Measurements from ENCODE around the gene SALL3.
A peak's percentile ranks its signal among the peaks of the same experiment; 100 is the strongest.
"Not testable (repeated sequence)": the region's sequence is repeated elsewhere in the genome, so short reads cannot be mapped to it uniquely, and the experiment has no call there.

Gene SALL3

GRCh38 chr18:78979730-78980278 is at the start of gene SALL3:
SALL3 (plus strand) TSS chr18:78979818; CDS start chr18:78980275, 457 bp downstream.
- H3K27me3 ChIP-seq (ENCODE audit: control insufficient read depth, insufficient read depth, low read length): peaks cover 31% of the 10 kb centered on the region
- no CpG with 5 or more reads among the region's 102 CpGs for WGBS (ENCODE audit: insufficient coverage, insufficient read length)
- H3K36me3 ChIP-seq (ENCODE audit: control insufficient read depth, insufficient read depth, low read length): no peaks in the 10 kb centered on the region
- no peak for DNase-seq (ENCODE audit: low read depth, low spot score)
- no peak within 1 kb of the TSS for H3K27ac ChIP-seq (ENCODE audit: low read length)
- peak within 1 kb of the TSS; percentile 96 for H3K4me3 ChIP-seq (ENCODE audit: low read length)
- H3K9me3 ChIP-seq (ENCODE audit: control insufficient read depth, insufficient read depth, low read length): no peaks in the 10 kb centered on the region
- H3K4me1 ChIP-seq (ENCODE audit: control insufficient read depth, insufficient read depth, low read length): peaks cover 6% of the 10 kb centered on the region

DNA sequence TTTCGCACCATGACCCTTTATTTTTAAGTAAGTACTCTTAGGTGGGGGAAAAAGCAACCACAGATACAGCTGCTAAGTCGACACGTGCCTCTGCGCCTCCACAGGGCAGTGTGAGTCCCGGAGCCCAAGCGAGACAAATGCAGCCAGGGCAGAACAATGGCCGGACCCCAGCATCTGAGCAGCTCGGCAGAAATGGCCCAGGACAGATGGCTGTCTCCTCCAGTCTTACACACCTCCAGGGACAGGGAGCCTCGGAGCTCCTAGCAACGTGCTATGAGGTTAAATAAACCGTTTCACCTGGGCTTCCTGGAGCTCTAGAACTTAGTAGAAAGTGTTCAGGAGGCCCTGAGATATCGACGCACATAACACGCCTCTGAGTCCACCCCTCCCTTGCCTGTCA is 47.3 kb upstream of the SALL3 start:
- no CpG with 5 or more reads among the region's 14 CpGs for WGBS (ENCODE audit: insufficient coverage, insufficient read length)
- Histone ChIP-seq H3K4me3 (ENCODE audit: low read length) (no peak overlapping the region), H3K9me3 (ENCODE audit: control insufficient read depth, insufficient read depth, low read length) (no peaks in the 10 kb centered on the region), H3K27ac (ENCODE audit: low read length) (no peak overlapping the region), H3K36me3 (ENCODE audit: control insufficient read depth, insufficient read depth, low read length) (no peaks in the 10 kb centered on the region), H3K4me1 (ENCODE audit: control insufficient read depth, insufficient read depth, low read length) (peaks cover 2% of the 10 kb centered on the region; the same call in 1 of the 2 replicates), H3K27me3 (ENCODE audit: control insufficient read depth, insufficient read depth, low read length) (no peaks in the 10 kb centered on the region)
- DNase-seq (ENCODE audit: low read depth, low spot score): no peak

DNA sequence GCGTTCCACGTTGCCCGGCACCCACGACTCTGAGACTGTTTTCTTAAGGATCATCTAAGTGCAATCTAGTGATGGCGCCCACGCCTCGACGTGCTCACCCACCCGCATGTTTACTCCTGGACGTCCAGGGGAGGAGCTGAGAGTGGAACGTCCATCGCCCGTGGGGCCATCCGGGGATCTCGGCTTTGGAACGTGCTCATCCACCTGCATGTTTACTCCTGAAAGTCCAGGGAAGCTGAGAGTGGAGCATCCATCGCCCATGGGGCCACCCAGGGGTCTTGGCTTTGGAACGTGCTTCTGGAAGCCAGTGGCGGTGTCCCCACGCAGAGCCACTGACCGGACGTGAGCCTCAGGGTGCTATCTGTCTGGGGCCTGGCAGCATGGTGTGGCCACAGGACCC is 45.6 kb upstream of the SALL3 start:
- WGBS (ENCODE audit: insufficient coverage, insufficient read length): no CpG with 5 or more reads among the region's 22 CpGs
- Histone ChIP-seq H3K4me3 (ENCODE audit: low read length) (no peak overlapping the region), H3K9me3 (ENCODE audit: control insufficient read depth, insufficient read depth, low read length) (no peaks in the 10 kb centered on the region), H3K27me3 (ENCODE audit: control insufficient read depth, insufficient read depth, low read length) (no peaks in the 10 kb centered on the region), H3K27ac (ENCODE audit: low read length) (no peak overlapping the region), H3K36me3 (ENCODE audit: control insufficient read depth, insufficient read depth, low read length) (no peaks in the 10 kb centered on the region), H3K4me1 (ENCODE audit: control insufficient read depth, insufficient read depth, low read length) (peaks cover 2% of the 10 kb centered on the region; the same call in 1 of the 2 replicates)
- DNase-seq (ENCODE audit: low read depth, low spot score): no peak

GRCh38 chr18:78934551-78935225 is 44.9 kb upstream of the SALL3 start:
- Histone ChIP-seq H3K27me3 (ENCODE audit: control insufficient read depth, insufficient read depth, low read length) (no peaks in the 10 kb centered on the region), H3K36me3 (ENCODE audit: control insufficient read depth, insufficient read depth, low read length) (no peaks in the 10 kb centered on the region), H3K4me3 (ENCODE audit: low read length) (no peak overlapping the region), H3K27ac (ENCODE audit: low read length) (no peak overlapping the region), H3K4me1 (ENCODE audit: control insufficient read depth, insufficient read depth, low read length) (peaks cover 2% of the 10 kb centered on the region; the same call in 1 of the 2 replicates), H3K9me3 (ENCODE audit: control insufficient read depth, insufficient read depth, low read length) (no peaks in the 10 kb centered on the region)
- DNase-seq (ENCODE audit: low read depth, low spot score): no peak
- no CpG with 5 or more reads among the region's 20 CpGs for WGBS (ENCODE audit: insufficient coverage, insufficient read length)

DNA sequence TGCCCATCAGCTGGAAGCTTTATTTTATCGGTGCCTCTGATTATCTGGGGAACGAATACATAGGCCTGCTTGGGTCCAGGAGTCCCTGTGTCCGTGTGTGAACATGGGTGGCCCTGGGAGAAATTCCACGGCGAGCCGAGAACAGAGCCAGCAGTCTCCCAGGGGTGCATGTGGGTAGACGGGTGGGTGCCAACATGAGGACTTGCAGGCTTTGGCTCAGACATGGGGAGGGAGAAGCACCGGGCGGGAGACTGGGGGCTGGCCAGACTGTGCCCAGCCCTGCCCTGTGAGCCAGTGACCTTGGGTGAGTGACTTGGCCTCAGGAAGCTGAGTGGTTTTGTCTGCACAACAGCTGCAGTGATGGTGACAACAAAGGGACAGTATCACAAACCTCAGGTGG is 44.2 kb upstream of the SALL3 start:
- Histone ChIP-seq H3K4me1 (ENCODE audit: control insufficient read depth, insufficient read depth, low read length) (peaks cover 2% of the 10 kb centered on the region; the same call in 1 of the 2 replicates), H3K36me3 (ENCODE audit: control insufficient read depth, insufficient read depth, low read length) (no peaks in the 10 kb centered on the region), H3K4me3 (ENCODE audit: low read length) (no peak overlapping the region), H3K27me3 (ENCODE audit: control insufficient read depth, insufficient read depth, low read length) (no peaks in the 10 kb centered on the region), H3K9me3 (ENCODE audit: control insufficient read depth, insufficient read depth, low read length) (no peaks in the 10 kb centered on the region), H3K27ac (ENCODE audit: low read length) (no peak overlapping the region)
- no peak for DNase-seq (ENCODE audit: low read depth, low spot score)
- WGBS (ENCODE audit: insufficient coverage, insufficient read length): no CpG with 5 or more reads among the region's 9 CpGs

- no peak overlapping the region for H3K4me3 ChIP-seq (ENCODE audit: low read length)
- H3K9me3 ChIP-seq (ENCODE audit: control insufficient read depth, insufficient read depth, low read length): no peaks in the 10 kb centered on the region
- H3K4me1 ChIP-seq (ENCODE audit: control insufficient read depth, insufficient read depth, low read length): peaks cover 2% of the 10 kb centered on the region; the same call in 1 of the 2 replicates
- no peak overlapping the region for H3K27ac ChIP-seq (ENCODE audit: low read length)
- DNase-seq (ENCODE audit: low read depth, low spot score): no peak
- no peaks in the 10 kb centered on the region for H3K27me3 ChIP-seq (ENCODE audit: control insufficient read depth, insufficient read depth, low read length)
- WGBS (ENCODE audit: insufficient coverage, insufficient read length): no CpG with 5 or more reads among the region's 28 CpGs
- no peaks in the 10 kb centered on the region for H3K36me3 ChIP-seq (ENCODE audit: control insufficient read depth, insufficient read depth, low read length)
Observed at GRCh38 chr18:78936251-78937005, 43.2 kb upstream of the SALL3 start.

GRCh38 chr18:78937166-78937565 is 42.5 kb upstream of the SALL3 start:
- Histone ChIP-seq H3K36me3 (ENCODE audit: control insufficient read depth, insufficient read depth, low read length) (no peaks in the 10 kb centered on the region), H3K4me3 (ENCODE audit: low read length) (no peak overlapping the region), H3K9me3 (ENCODE audit: control insufficient read depth, insufficient read depth, low read length) (no peaks in the 10 kb centered on the region), H3K27ac (ENCODE audit: low read length) (no peak overlapping the region), H3K27me3 (ENCODE audit: control insufficient read depth, insufficient read depth, low read length) (no peaks in the 10 kb centered on the region), H3K4me1 (ENCODE audit: control insufficient read depth, insufficient read depth, low read length) (peaks cover 2% of the 10 kb centered on the region; the same call in 1 of the 2 replicates)
- no peak for DNase-seq (ENCODE audit: low read depth, low spot score)
- no CpG with 5 or more reads among the region's 4 CpGs for WGBS (ENCODE audit: insufficient coverage, insufficient read length)

DNA sequence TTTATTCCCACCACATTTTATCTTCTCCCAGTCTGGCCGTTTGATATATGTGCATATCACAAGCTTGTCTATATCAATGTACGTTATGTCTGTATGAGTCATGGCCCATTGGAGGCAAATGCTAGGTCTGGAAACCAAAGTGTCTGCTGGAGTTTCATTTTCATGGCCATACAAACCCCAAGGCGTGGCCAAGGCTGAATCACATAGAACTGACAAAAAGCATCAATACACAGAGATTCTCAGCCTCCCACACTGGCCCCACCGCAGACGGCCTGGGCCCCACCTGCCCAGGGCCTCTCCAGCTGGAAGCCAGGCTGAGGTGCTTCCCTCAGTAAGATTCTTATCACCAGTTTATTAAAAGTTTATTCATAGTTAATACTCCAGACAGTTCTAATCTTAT is 40.5 kb upstream of the SALL3 start:
- H3K4me1 ChIP-seq (ENCODE audit: control insufficient read depth, insufficient read depth, low read length): peaks cover 2% of the 10 kb centered on the region; the same call in 1 of the 2 replicates
- no peaks in the 10 kb centered on the region for H3K36me3 ChIP-seq (ENCODE audit: control insufficient read depth, insufficient read depth, low read length)
- H3K27me3 ChIP-seq (ENCODE audit: control insufficient read depth, insufficient read depth, low read length): no peaks in the 10 kb centered on the region
- H3K4me3 ChIP-seq (ENCODE audit: low read length): no peak overlapping the region
- no peak for DNase-seq (ENCODE audit: low read depth, low spot score)
- H3K27ac ChIP-seq (ENCODE audit: low read length): no peak overlapping the region
- no CpG with 5 or more reads among the region's 5 CpGs for WGBS (ENCODE audit: insufficient coverage, insufficient read length)
- no peaks in the 10 kb centered on the region for H3K9me3 ChIP-seq (ENCODE audit: control insufficient read depth, insufficient read depth, low read length)

DNA sequence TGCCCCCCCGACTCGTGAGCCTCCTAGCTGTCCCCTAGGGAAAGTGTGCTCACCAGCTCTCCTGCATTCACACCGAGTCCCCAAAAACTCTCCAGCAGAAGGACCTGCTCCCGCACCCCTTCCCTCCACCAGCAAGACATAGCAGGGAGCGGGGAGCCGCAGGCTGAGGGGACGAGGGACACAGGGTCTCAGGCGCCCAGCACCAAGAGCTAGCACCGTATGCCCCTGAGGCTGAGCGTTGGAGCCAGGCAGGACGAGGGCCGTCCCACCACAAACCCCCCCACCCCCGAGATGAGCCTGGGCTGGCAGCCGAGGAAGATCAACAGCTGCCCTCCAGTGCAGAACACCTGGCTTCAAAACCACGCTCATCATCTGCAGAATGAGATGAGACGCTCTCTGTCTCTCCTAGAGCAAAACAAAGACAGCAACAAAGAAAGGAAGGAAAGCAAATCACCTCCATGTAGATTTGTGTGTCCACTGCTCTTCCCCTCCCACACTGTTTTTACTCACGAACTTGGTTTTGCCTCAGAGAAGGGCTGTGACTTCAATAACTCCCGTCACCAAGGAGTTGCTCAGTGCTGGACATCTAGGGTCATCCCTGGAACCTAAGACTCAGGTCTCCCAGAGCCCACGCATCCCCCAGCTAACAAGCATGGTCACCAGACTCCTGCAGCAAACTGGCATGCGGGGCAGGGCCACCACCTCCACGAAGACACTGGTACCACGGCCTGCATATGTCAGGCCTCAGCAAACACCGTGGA is 39.7 kb upstream of the SALL3 start:
- H3K4me3 ChIP-seq (ENCODE audit: low read length): no peak overlapping the region
- DNase-seq (ENCODE audit: low read depth, low spot score): no peak
- WGBS (ENCODE audit: insufficient coverage, insufficient read length): no CpG with 5 or more reads among the region's 23 CpGs
- no peaks in the 10 kb centered on the region for H3K9me3 ChIP-seq (ENCODE audit: control insufficient read depth, insufficient read depth, low read length)
- H3K4me1 ChIP-seq (ENCODE audit: control insufficient read depth, insufficient read depth, low read length): no peaks in the 10 kb centered on the region
- H3K27me3 ChIP-seq (ENCODE audit: control insufficient read depth, insufficient read depth, low read length): no peaks in the 10 kb centered on the region
- H3K36me3 ChIP-seq (ENCODE audit: control insufficient read depth, insufficient read depth, low read length): no peaks in the 10 kb centered on the region
- H3K27ac ChIP-seq (ENCODE audit: low read length): no peak overlapping the region

GRCh38 chr18:78942236-78942635 is 37.4 kb upstream of the SALL3 start:
- H3K27me3 ChIP-seq (ENCODE audit: control insufficient read depth, insufficient read depth, low read length); H3K4me1 ChIP-seq (ENCODE audit: control insufficient read depth, insufficient read depth, low read length); H3K4me3 ChIP-seq (ENCODE audit: low read length); H3K9me3 ChIP-seq (ENCODE audit: control insufficient read depth, insufficient read depth, low read length); H3K27ac ChIP-seq (ENCODE audit: low read length); H3K36me3 ChIP-seq (ENCODE audit: control insufficient read depth, insufficient read depth, low read length); DNase-seq (ENCODE audit: low read depth, low spot score): not testable (repeated sequence)
- WGBS (ENCODE audit: insufficient coverage, insufficient read length): no CpG with 5 or more reads among the region's 17 CpGs
